ENCODE data around the gene KCNJ6.
"Not testable (repeated sequence)": the region's sequence is repeated elsewhere in the genome, so short reads cannot be mapped to it uniquely, and the experiment has no call there.

Gene KCNJ6

GRCh38 chr21:37677006-37677405 lies 239.3 kb downstream of the KCNJ6 start:
- DNase-seq (ENCODE audit: low read depth in 2 of 2): no peak

- DNase-seq (ENCODE audit: low read depth in 2 of 2): no peak
Observed at GRCh38 chr21:37675202-37675801, 241.0 kb downstream of the KCNJ6 start.

DNA sequence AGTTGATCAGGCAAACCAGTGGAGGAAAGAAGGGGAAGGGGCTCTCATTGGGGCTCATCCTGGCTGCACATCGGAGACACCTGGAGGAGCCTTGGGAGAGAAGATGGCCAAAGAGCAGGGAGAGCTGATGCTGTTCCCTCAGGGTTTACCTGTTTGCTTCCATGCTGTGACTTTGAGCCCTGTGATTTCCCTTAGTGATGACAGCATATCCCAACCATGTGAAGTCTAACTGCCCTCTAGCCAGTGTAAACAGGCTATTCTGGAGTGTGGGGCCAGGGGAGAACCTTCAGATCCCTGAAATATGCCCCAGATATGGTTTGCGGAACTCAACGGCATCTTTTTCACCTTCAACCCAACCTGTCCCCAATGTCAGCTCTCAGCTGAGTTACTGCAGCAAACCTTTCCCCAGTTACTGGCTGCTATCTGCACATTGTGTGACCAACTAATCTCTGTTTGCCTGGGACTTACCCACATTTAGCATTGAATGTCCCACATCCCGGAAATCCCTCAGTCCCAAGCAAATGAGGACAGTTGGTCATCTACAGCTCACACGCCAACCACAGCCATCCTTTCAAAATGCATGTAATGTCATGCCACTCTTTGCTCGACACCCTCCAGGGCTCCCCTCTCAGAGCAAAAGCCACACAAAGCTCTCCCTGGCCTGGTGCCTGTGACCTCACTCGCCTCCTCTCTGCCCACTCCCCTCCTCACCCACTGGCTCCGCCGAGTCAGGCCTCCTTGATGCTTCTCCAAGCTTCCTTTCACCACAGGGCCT lies 242.3 kb downstream of the KCNJ6 start:
- DNase-seq (ENCODE audit: low read depth in 2 of 2): no peak

DNA sequence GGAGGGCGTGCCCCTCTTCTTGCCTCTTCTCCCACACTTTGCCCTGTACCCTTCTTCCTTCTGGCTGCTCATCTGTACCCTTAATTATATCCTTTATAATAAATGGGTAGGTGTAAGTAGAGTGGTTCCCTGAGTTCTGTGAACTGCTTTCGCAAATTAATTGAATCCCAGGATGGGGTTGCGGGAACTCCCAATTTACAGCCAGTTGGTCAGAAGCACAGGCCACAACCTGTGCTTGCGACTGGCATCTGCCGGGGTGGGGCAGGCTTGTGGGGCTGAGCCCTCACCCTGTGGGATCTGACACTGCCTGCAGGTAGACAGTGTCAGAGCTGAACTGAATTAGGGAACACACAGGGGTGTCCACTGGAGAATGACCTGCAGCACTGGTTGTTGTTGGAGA lies 244.9 kb downstream of the KCNJ6 start:
- no peak for DNase-seq (ENCODE audit: low read depth in 2 of 2)

GRCh38 chr21:37670883-37671282 lies 245.4 kb downstream of the KCNJ6 start:
- DNase-seq (ENCODE audit: low read depth in 2 of 2): peak; percentile 61 to 70

GRCh38 chr21:37669249-37669648 lies 247.0 kb downstream of the KCNJ6 start:
- no peak for DNase-seq (ENCODE audit: low read depth in 2 of 2)

GRCh38 chr21:37668462-37669239 lies 247.6 kb downstream of the KCNJ6 start:
- no peak for DNase-seq (ENCODE audit: low read depth in 2 of 2)

DNA sequence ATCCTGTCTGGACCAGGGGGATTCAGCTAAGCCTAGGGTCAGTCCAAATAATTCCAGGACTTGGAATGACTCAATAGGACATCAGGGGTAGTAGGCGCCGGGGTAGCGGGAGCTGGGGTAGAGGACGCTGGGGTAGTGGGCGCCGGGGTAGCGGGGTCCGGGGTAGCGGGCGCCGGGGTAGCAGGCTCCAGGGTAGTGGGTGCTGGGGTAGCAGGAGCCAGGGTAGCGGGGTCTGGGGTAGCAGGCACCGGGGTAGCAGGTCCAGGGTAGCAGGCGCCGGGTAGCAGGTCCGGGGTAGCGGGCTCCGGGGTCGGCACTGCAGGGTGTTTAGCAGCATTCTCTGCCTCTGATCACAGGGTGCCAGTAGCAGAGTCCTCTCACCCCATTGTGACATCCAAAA lies 248.9 kb downstream of the KCNJ6 start:
- no peak for DNase-seq (ENCODE audit: low read depth in 2 of 2)

GRCh38 chr21:37665230-37666024 lies 250.8 kb downstream of the KCNJ6 start:
- DNase-seq (ENCODE audit: low read depth in 2 of 2): no peak

DNA sequence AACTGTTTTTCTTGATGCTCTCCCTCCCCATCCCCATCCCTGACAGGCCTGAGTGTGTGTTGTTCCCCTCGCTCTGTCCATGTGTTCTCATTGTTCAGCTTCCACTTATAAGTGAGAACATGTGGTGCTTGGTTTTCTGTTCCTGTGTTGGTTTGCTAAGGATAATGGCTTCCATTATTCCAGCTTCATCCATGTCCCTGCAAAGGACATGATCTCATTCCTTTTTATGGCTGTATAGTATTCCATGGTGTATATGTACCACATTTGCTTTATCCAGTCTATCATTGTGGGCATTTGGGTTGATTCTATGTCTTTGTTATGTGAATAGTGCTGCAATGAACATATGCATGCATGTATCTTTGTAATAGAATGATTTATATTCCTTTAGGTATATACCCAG lies 254.0 kb downstream of the KCNJ6 start:
- DNase-seq (ENCODE audit: low read depth in 2 of 2): not testable (repeated sequence)

- DNase-seq (ENCODE audit: low read depth in 2 of 2): no peak
Observed at GRCh38 chr21:37660709-37661108, 255.5 kb downstream of the KCNJ6 start.

- DNase-seq (ENCODE audit: low read depth in 2 of 2): no peak
Observed at GRCh38 chr21:37659874-37660273, 256.4 kb downstream of the KCNJ6 start.

DNA sequence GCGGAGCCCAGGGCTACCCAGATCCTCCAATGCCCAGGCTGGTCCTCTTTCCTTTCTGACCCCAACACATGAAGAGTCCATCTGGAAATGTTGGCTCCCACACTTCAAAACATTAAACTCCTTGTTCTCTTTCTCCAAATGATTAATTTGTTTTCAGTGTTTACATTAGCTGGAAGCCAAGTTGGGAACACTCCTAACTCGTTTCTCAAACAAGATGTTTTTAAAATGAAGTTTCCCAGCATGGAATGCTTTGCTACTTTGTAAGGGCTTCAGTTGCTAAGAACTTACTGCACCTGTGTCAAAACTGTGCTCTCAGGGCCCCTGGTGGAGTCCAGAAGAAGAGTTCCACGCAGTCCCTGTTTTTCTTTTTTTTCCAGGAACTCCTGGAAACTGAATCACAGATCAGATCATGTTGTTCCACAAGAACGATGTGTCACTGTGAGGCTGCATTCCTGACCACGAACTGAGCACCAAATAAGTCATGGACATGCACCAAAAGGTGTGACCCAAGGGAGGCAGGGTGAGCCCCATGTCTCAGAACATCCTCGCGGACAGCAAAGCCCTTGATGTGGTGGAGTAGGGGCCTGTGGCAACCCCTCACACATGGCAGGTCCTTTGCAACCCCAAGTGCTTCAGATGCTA lies 257.3 kb downstream of the KCNJ6 start:
- peak; percentile 24 to 28 for DNase-seq (ENCODE audit: low read depth in 2 of 2)

- DNase-seq (ENCODE audit: low read depth in 2 of 2): no peak
Observed at GRCh38 chr21:37658121-37658816, 258.0 kb downstream of the KCNJ6 start.

DNA sequence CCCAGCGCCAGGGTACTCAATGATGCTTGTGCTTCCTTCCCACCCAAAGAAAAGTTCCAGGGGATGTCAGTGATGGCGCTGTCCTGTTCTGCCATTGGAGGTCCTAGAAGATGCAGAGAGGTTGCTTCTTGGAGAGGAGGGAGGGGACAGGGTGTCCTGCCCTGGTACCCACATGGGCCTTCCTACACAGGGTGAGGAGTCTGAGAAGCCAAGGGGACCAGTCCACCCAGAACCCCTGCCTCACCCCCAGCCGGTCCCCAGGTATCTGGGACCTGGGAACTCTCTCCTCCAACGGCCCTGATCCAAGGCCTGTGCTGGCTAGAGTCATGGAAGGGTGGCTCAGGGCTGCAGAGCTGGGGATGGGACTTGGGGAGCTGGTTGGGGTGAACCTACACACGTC lies 259.4 kb downstream of the KCNJ6 start:
- no peak for DNase-seq (ENCODE audit: low read depth in 2 of 2)

DNA sequence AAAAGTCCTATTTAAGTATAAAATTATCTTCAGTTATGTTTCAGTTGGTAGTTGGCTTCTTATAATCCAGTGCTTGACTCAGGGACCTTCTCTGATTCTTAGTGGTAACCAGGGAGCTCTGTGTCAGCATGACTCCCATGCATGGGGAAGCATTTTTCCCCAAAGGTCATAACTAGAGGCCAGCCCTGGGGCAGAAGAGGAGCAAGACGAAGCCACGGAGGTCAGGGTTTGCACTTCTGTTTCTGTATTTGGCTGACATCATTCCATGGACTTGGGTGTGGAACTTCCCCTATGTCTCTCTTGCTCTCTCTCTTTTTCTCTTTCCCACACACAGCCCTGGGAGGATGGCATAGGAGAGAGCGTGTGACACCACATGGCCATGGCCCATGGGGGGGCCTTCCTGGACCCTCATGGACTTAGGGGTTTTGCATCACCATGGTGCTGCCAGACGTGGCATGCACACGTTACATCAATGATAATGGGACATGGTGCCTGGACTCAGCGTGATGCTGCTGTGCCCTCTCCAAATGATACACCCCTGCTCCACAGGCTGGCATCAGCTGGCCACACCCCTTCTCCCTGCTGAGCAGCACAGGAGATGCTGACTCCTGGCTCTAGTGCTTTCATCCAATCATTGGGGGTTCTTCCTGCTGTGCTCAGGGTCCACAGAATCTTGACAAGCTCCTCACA lies 260.5 kb downstream of the KCNJ6 start:
- DNase-seq (ENCODE audit: low read depth in 2 of 2): no peak

GRCh38 chr21:37654596-37654995 lies 261.7 kb downstream of the KCNJ6 start:
- DNase-seq (ENCODE audit: low read depth in 2 of 2): no peak

DNA sequence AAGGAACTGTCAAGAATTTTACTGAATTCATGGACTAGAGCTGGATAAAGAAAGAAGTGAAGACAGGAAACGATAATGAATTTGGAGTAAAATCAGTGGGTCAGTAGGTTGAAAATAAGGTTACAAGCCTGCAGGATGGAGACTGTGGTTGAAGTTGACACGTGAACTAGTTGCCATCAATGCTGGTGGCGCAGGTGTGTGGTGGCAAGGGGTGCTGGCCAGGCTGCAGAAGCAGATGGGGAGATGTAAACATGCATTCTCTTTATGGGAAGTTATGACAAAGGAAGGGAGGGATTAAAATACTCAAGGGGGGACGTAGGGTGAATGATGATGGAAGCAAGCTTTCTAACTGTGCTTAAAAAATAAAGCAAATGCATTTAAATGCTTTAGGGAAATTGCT lies 263.1 kb downstream of the KCNJ6 start:
- no peak for DNase-seq (ENCODE audit: low read depth in 2 of 2)

GRCh38 chr21:37647781-37648180 lies 268.5 kb downstream of the KCNJ6 start:
- no peak for DNase-seq (ENCODE audit: low read depth in 2 of 2)

- DNase-seq (ENCODE audit: low read depth in 2 of 2): not testable (repeated sequence)
Observed at GRCh38 chr21:37646761-37647160, 269.5 kb downstream of the KCNJ6 start.
